Activated naive CD4-positive, alpha-beta T cell treated with Interleukin-2 at 50 U/mL for 16 hours (primary cell): Measurements from ENCODE around the gene RNASE11.
"Not testable (repeated sequence)": the region's sequence is repeated elsewhere in the genome, so short reads cannot be mapped to it uniquely, and the experiment has no call there.

Experiments
- DNase-seq: peaks from one replicate; pipeline ENCODE4 v3.0.0-alpha.2; 2020

Gene RNASE11

DNA sequence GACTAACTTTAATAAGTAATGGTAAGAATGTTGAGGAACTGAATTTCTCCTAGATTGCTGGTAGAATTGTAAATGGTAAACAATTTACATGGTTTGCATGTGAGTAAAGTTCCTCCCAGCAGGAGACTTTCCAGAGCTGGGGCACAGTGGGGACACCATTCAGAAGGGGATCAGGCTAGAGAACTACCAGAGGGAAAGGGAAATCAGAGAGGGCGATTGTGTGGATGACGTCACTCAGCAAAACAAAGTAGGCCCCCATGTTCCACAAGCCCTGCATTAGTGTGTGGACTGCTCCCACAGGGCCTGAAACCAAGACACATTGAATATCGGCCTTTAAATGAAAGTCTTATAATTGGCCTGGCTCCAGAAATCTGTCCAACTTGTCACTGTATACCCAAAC, 9.5 kb downstream of the RNASE11 start:
- DNase-seq, result no peak

DNA sequence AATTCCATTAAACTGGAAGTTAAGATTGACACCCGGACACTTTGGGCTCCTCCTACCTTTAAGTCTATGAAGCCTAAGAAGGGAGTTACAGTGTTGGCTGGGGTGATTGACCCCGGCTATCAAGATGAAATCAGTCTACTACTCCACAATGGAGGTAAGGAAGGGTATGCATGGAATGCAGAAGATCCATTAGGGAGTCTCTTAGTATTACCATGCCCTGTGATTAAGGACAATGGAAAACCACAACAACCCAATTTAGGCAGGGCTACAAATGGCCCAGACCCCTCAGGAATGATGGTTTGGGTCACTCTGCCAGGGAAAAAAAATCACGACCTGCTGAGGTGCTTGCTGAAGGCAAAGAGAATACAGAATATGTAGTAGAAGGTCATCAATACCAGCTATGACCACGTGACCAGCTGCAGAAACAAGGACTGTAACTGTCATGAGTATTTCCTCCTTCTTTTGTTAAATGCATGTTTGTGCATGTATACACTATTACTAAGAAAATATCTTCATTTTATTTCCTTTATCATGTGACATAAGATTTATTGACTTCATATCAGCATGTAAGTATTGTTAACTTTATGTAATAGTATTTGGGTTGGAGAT, 15.3 kb downstream of the RNASE11 start:
- not testable (repeated sequence) for DNase-seq

DNA sequence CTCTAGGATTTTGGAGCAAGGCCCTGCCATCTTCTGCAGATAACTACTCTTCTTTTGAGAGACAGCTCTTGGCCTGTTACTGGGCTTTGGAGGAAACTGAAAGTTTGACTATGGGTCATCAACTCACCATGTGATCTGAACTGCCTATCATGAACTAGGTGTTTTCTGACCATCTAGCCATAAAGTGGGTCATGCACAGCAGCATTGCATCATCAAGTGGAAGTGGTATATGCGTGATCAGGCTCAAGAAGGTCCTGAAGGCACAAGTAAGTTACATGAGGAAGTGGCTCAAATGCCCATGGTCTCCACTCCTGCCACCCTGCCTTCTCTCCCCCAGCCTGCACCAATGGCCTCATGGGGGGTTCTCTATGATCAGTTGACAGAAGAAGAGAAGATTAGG, 17.1 kb downstream of the RNASE11 start:
- not testable (repeated sequence) for DNase-seq

DNA sequence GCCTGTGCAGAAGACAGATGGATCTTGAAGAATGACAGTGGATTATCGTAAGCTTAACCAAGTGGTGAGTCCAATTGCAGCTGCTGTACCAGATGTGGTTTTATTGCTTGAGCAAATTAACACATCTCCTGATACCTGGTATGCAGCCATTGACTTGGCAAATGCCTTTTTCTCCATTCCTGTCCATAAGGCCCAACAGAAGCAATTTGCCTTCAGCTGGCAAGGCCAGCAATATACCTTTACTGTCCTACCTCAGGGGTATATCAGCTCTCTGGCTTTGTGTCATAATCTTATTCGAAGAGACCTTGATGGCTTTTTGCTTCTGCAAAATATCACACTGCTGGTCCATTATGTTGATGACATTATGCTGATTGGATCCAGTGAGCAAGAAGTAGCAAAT, 17.9 kb downstream of the RNASE11 start:
- DNase-seq, result not testable (repeated sequence)

DNA sequence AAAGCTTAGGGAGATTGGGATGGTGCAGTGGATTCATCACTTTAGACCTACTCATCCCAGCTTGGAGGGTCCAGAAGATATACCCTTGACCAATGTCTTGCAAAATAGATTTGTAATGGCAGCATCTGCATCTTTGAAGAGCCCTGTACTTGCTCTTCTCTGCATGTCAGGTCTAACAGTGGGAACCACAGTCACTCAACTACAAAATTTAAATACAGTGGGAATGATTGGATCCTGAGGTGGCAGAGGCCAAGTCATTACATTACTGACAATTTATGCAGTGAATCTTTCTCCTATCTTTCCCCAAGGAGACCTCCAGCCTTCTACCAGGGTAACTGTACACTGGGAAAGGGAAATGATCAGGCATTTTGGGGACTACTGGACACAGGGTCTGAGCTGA, 18.7 kb downstream of the RNASE11 start:
- DNase-seq, result no peak

DNA sequence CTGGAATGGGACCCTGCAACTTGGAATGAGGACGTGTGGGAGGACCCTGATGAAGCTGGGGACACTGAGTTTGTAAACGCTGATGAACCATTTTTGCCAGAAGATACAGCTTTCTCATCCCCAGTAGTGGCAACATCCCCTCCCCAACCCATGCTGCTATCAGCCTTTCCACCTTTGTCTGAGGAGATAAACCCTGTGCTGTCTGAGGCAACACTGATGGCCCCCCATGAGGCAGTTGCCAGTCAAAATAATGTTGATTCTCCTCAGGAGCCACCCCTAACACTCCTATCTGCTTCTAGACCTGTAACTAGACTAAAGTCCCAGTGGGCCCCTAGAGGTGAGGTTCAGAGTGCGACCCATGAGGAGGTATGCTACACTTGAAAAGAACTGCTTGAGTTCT, 19.4 kb downstream of the RNASE11 start:
- no peak for DNase-seq

DNA sequence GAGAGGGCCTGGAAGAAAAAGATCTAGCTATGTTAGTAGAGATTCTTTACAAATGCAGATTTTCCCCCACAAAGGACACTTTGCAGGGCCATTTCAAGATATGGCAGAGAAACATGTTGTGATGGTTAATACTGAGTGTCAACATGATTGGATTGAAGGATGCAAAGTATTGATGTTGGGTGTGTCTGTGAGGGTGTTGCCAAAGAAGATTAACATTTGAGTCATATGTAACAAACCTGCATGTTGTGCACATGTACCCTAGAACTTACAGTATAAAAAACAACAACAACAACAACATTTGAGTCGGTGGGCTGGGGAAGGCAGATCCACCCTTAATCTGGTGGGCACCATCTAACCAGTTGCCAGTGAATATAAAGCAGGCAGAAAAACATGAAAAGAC, 20.6 kb downstream of the RNASE11 start:
- not testable (repeated sequence) for DNase-seq

DNA sequence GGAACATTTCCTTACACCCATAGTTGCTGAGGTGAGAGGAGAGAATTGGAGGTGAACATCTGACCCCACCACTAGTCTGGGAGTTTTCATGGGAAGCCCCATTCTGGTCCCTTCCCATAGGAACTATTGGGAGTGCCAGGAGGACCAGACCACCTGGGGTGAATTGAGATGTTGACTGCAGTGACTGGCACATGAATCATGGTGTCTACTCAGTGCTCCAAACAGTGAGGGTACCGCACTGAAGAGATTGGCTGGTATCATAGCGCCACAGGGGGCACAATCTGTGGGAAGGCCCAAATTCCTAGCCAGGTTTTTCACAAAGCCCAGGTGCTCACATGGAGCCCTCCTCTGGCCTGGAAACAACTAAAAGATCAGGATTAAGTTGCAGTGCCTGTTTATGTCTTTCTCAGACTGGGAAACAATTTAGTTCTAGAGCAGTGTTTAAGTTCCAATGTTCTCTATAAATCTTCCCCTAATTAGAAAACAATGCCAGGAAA, 23.3 kb downstream of the RNASE11 start:
- no peak for DNase-seq

DNA sequence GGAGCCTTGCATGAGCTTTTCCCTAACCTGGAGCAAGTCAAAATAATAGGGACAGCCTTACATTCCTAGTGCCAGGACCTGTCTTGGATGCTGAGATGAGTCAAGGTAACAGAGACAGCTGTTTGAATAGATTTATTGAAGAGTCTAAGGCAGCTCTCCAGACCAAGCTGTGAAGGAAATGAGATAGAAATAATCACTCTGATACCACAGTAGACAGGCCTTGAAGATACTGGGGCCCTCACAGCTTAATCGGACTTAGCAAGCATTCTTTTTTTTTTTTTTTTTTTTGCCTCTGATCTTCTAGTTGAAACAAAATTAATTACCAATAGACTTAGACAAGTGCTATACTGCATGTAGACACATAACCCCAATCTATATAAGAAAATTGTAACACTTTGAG, 23.8 kb downstream of the RNASE11 start:
- no peak for DNase-seq

DNA sequence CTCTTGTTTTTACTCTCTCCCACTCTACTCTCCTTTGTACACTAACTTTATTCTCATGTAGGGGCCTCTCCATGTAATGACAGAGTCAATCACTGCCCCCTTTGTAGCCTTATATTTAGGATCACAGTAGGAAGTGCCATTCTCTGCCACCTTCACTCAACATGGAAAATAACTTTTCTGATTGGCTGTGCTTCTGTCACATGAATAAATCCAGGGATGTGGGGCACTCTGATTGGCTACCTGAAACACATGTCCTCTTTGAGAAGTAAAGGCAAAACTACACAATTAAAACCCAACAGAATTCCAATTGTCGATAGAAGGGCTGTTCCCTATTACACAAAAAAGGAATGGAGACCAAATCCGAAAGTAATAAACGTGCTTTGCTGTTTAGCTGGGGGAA, 26.8 kb downstream of the RNASE11 start, which contains the start of gene RNASE9:
RNASE9 (minus strand) TSS at position 87 of the 400 bp plus-strand sequence.
- DNase-seq, result no peak

DNA sequence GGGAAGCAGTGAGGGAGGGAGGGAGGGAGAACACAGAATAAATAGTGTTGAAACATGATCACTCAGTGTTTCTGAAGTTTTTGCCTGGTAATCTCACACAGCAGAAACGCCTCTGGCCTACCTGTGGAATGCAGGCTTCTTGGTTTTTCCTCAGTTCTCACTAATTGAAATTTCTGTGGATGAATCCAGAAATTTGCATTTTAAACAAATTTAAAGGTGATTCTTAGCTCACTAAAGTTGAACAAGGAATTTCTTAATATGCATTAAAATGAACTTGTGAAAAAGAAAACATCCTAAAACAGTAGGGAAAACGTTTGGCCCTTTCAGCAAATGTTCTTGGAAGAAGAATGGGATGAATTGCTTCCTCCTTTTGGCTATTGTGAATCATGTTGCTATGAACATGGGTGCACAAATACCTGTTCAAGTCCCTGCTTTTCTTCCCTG, 28.3 kb downstream of the RNASE11 start:
- DNase-seq, result no peak

DNA sequence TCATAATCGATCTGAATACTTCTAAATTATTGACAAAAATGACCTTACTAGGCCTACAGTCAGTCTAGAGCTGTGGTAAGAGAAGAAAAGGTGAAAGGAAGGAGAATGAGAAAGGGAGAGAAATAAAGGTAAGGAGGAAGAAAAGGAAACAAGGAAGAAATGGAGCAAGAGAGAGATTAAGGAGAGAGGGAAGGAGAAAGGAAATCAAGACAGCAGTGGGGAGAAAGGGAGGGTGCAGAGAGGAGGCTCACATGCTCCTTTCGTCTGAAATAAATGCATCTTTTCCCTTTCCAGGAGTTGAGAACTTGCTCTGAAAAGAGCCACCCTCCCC, 30.6 kb downstream of the RNASE11 start:
- no peak for DNase-seq

DNA sequence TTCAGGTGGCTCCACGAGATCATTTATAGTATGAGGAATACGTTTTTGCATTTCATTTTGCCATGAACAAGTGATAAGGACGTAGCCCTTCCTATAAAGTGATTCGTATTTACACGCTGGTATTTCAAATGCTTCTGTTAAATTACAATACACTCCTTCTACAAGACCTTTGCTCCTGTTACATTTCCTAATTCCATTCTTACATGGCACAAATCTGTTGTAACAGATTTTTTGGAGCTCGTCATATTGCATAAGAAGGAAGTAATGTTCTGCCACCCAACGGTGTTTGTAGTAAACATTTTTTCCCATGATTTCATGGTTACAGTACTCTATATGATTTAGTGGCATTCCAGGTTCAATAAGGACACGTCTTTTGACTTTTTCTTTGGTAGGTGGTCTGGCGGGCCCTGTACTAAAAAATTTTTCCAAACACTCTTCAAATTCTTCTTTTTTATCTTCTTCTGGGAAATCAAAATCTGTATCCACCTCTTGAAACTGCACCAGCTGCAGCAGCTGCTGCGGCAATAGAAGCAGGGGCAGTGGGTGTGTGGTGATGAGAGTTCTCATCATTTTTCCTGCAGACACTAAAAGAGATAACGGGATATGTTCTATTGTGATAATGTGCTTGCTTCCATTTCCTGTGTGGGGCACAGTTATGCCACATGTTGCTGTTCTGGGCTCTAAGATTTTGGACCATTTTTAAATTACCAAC, 31.1 kb downstream of the RNASE11 start:
- no peak for DNase-seq

DNA sequence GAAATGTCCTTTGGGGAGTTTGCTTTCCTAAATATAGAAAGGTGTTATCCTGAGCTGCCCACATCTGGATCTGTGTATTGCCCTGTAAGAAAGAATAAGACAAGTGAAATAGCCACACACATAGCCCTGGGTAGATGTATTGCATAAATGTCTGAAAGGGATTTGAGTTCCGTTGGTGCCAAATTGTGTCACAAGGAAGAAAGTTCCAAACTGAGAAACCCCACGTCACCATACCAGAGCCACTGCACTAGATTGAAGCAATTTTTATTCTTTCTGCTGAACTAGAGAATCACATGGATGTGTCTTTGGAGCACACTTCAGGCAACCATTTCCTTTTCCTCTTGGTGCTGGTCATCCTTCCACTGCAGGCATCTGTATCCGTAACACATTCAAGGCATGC, 32.0 kb downstream of the RNASE11 start:
- no peak for DNase-seq

DNA sequence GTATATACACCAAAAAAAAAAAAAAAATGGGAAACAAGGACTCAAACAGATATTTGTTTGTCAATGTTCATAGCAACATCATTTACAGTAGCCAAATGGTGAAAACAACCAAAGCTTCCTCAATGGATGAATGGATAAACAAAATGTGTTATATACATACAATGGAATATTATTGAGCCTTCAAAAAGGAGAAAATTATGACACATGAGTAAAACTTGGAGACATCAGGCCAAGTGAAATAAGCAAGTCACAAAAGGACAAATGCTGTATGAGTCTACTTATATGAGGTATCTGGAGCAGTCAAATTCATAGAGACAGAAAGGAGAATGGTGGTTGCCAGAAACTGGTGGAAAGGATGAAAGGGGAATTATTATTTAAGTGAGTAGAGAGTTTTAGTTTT, 34.8 kb downstream of the RNASE11 start:
- no peak for DNase-seq

DNA sequence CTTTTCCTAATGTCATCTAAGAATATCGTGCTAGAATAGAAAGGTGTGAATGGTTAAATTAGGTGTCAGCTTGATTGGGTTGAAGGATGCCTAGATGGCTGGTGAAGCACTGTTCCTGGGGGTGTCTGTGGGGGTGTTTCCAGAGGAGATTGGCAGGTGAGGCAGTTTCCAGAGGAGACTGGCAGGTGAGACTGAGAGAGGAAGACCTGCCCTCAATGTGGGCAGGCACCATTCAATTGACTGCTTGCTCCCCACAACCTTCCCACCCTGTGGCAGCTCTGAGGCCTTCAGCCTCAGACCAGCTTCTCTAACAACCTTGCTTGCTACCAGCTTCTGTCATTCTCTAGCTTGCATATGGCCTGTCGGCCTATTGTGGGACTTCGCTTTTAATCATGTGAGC, 36.2 kb downstream of the RNASE11 start:
- no peak for DNase-seq

DNA sequence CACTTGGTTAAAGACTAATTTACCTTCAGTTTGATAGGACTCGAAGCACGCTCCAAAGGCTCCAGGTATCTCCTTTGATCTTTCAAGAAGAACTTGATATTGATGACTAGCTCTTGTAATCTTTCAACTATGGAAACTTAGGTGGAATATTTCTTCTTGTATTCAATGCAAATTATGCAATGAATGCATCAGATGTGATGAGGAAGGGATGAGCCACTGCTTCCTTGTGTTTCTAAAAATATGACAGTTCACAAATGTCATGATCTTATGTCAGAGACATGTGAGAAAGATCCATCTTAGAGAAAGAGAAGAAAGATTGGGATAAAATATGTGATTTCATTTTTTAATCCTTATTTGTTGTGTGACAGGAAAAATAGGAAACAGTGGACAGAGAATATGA, 36.9 kb downstream of the RNASE11 start:
- DNase-seq, result no peak

DNA sequence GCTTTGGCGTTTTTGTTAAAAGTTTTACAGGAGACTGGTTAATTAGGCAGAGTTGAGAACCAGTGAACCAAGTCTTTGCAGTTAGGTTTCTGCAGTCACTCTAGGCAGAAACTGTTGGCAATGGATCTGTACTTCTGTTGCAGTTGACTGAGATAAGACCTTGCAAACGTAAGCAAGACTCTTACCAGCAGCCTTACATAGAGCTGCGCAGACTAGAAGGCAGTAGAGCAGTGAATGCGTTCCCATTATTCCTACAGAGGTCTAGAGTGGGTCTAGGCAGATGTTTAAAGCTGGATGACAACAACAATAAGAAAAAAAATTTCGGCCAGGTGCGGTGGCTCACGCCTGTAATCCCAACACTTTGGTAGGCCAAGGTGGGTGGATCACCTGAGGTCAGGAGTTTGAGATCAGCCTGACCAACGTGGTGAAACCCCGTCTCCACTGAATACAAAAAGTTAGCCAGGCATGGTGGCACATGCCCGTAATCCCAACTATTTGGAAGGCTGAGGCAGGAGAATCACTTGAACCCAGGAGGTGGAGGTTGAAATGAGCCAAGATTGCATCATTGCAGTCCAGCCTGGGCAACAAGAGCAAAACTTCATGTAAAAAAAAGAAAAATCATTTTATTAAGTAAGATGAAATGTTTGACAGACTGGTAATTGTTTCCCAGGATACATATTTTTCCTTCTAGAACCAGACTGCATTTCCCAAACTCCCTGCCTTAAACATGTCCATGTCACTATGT, 39.2 kb downstream of the RNASE11 start:
- DNase-seq, result no peak

DNA sequence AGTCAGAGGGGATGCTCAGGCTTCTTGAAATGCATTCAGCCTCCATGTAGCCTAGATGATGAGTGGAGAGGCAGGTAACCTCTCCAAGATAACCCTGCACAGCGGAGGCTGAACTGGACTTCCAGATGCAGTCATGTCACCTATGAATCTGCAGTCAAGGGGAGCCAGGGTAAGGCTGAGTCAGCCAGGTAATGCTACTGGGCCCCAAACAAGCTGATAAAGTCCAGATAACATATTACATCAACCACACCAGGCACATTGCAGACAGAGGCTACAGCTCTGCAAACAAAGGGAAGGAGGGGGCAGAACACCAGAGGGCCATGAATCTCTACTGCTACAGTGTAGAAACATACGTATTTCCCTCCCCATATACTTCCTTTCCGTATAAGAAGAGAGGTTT, 40.9 kb downstream of the RNASE11 start:
- DNase-seq, result no peak

DNA sequence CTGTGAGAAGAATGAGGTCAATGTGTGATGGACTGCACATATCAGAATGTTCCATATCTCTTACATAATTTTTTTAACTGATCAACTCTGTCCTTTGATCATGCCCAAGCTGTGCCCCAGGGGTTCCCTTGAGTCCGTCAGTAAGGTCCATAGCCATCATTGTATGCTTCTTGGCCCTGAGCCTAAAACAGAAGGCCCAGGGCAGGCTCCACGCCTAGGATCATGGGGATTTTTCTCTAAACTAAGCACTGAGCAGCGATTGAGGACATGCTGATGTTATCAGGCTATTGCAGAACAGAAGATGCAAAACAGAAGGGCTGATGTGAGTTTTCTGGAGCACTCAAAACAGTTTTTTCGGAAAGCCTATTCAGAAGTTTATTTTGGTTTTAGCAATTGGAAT, 47.9 kb downstream of the RNASE11 start:
- DNase-seq, result no peak
